ENCODE data around the gene TEPSIN.
"Not testable (repeated sequence)": the region's sequence is repeated elsewhere in the genome, so short reads cannot be mapped to it uniquely, and the experiment has no call there.

TEPSIN gene

DNA sequence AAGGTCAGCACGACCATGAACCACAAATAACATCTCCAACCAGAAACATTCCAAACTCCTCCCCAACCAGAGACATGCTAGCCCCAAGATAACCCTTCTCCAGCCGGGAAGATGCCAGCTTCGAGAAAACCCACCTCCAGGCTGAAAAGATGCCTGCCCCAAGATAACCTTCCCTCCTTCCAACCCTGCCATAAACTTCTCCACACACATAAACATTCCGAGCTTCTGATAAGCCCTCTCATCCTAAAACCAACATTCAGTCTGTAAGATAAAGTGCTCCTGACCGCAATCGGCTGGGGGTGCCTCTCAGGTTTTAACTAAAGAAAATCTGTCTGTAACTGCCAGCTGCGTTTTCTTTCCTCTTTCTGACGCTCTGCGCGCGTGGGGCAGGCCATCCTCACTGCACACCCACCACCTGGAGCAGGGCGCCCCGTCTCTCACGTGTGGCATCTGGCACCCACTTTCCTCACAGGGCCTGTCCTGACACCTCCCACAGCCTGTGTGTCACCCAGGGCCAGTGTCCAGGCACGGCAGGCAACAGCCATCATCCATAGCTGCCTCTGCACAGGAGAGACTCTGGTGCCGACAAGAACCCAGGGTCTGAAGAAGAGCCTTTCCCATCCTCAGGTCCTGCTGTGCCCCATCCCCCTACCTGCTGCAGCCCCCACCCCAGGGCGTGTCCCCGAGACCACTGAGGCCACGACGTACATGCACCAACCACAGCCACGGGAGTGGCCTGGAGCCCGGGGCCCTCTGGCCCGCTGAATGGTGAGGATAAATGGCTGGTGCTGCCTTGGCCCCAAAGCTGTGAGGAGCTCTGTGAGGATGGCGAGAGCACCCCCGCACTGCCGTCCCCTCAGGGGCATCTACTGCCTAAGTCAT is 3.7 kb downstream of the TEPSIN start:
- DNase-seq: no peak

GRCh38 chr17:81234506-81234855 is 4.4 kb downstream of the TEPSIN start:
- DNase-seq: no peak

DNA sequence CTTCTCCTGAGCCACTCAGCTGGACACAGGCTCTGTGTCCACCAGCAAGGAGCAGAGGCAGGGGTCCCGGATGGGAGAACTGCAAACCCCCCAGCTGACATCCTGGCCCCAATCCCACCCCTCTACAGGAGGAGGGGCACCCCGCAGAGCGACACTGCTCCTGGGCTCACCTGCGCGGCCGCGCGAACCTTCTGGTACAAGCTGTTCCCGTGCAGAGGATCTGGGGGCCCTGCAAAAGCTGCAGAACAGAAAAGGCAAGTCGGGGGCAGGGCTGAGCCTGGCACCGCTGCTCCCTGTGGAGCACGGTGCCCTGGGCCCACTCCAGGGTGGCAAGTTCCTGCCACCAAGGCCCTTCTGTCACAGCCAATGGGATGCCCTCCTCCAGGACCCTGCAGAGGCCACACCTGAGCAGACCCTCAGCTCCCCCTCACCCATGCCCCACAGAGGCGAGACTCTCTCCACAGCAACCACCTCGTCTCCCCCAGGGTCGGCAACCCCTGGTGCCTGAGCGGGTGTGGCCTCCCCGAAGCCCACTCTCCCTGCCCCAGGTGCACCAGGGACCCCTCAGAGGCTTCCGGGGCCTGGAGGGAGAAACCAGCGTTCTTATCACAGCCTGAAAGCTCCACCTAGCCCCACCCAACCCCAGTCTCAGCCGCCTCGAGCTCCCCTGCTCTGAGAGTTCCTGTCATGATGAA is 4.9 kb downstream of the TEPSIN start:
- DNase-seq: no peak

DNA sequence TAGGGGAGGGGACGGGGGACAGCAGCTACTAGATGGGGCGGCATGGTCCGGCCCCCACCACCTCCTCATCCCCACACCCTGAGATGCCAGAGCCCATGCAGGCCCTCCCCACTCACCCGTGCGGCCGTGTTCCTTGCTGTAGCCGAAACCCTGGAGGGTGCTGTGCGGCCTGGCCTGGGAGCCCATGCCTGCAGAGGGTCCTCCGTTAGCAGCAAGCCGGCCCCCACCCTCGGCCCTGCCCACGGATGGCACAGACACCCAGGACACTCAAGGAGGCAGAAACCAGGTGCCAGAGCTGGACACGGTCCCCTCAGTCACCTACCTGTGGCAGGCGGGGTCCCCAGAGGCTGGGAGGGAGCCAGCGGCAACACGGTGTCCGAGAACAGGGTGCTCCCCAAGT is 5.5 kb downstream of the TEPSIN start:
- no peak for DNase-seq

GRCh38 chr17:81232616-81233241 is 6.1 kb downstream of the TEPSIN start:
- DNase-seq: no peak

GRCh38 chr17:81231766-81232581 is 6.9 kb downstream of the TEPSIN start:
- no peak for DNase-seq

DNA sequence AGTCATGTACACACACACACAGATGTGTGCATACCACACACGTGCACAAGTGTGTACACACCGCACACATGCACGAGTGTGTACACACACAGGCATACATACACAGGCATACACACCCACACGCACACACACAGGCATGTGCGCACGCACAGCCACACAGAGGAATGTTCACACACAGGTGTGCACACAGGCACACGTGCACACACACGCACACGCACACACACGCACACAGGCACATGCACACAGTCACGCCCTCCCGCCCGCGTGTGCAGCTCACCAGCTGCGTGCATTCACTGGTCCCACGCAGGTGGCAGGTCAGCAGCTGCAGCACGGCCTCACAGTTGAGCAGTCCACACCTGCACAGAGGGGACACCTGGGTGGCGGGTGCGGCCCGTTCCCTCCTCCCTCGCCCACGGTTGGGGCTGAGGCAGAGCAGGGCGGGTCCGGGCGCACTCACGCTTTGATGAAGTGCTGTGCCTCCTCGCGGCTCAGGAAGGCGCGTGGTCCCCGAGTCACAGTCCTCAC is 7.7 kb downstream of the TEPSIN start:
- no peak for DNase-seq

DNA sequence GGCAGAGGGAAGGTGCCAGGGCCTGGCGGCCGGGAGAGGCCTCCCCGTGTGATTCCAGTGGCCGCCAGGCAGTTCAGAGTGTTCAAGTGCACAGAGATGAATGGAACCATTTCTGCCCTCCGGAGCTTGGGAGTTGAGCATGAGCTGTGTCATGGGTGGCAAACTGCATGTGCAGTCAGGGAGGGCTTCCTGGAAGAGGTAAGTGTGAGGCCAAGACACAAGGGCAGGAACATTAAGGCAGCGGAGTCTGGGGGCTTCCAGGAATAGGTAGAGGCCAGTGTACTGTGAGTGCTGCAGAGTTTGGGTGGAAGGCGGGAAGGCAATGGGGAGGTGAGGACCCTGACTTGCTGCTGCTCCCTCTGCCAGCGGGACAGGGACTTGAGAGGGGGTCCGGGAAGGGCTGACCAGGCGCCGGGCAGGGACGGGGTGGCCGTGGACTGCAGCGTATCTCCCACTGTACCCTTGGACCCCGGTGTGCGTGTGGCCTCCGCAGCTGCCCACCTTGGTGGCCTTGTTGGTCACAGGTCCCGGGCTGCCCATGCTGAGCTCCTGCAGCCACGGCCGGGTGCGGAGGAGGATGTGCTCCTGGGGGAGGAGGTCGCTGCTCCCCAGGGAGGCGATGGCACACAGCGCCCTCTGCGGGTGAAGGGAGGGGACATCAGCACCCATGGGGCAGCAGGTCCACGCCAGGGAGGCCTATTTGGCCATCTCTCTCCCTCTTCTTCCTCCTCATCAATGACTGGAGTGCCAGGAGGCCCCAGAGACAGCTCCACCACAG is 8.6 kb downstream of the TEPSIN start:
- no peak for DNase-seq

DNA sequence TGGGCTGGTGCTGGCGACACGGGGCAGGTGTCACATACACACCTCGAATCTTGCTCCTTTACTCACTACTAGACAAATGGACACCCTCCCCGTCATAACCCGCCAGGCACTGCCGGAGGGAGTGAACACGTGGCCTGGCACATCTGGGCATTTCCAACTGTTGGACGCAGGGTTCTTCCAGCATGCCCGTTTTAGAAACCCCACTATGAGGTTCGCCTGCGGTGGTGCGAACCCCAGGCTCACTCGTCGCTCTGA is 9.3 kb downstream of the TEPSIN start:
- DNase-seq: no peak

DNA sequence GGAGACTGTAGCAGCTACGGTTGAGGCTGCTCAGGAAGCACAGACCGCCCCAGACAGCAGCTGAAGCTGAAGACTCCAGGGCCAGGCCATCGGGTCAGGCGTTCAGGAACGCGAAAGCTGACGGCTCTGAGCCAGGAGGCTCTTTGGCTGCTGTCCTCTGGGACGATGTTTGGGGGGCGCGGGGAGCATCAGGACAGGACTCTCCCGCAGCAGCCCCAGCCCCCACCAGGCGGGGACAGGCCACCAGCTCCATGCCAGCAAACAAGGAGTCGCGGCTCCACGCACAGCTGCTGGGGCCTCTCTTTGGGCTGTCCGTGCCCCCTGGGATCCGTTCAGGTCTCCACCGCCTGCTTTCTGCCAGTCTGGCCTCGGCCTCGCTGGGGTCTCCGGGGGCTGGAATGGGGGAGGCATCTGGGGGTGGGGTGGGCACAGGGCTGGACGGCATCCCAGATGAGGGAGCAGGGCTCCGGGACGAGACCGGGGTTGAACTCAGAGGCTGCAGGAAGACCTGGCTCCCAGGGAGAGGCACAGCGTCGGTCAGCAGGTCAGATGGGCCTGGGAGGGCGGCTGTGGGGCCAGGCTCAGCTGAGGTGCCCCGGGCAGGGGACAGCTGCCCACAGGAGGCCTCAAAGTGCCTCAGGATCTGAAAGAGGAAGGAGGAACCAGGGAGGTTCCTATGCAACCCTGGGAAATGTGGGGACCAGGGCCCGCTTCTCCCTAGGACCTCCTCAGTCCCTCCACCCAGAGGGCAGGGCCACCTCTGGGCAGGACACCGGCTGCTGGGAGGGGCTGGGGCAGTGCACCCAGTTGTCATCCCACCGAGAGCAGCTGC is 9.8 kb downstream of the TEPSIN start:
- DNase-seq: no peak

DNA sequence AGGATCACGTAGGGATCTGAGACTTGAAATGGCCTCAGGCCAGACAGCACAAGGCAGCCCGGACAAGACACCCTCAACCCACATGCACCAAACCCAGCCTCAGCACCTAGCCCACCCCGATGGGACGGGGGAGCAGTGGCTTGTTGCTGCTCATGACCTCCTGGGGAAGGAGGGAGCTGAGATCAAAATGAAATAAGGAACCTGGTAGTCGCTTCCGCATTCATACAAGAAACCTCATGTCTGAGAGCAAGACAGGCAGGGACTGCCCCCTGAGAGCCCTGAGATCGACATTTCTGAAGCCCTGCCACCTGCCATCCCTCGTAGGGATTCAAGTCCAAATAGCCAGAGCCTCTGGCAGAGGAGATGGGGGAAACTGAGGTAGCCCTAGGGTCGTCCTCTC is 10.4 kb downstream of the TEPSIN start:
- no peak for DNase-seq

DNA sequence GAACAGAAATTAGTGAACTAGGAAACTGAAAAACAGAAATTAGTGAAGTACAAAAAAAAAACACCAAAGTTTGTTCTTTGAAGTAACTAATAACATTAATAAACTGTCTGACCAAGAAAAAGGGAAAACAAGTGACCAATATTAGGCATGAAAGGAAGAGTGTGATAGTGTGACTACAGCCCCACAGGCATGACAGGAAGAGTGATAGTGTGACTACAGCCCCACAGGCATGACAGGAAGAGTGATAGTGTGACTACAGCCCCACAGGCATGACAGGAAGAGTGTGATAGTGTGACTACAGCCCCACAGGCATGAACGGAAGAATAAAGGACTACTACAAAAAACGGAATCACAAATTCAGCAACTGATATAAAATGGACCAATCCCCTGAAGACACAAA is 11.2 kb downstream of the TEPSIN start:
- not testable (repeated sequence) for DNase-seq

DNA sequence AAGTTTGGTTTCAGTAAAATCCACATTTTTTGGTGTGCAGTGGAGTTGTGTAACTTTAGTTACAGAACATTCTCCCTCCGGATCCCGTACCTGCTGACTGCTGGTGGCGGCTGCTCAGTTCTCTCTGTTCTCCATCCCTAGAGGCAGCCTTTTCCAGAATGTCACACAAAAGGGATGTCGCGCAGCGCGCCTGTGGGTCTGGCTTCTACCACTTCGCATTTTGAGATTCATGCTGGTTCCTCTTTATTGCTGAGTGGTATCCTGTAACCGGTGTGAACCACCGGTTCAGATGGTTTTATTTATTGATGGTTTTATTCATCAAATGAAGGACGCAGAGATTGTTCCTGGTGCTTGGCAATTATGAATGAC is 15.1 kb downstream of the TEPSIN start:
- no peak for DNase-seq

GRCh38 chr17:81222906-81223761 is 15.7 kb downstream of the TEPSIN start, which contains the start of gene CEP131:
CEP131 (minus strand) TSS chr17:81222965; CDS start chr17:81220056, 2,909 bp downstream.
- peak; percentile 94 for DNase-seq

- no peak for DNase-seq
These were observed 16.3 kb downstream of the TEPSIN start for GRCh38 chr17:81222620-81222905.

- no peak for DNase-seq
These were observed 16.8 kb downstream of the TEPSIN start for GRCh38 chr17:81221842-81222619.

GRCh38 chr17:81221371-81221841 is 17.4 kb downstream of the TEPSIN start:
- no peak for DNase-seq

GRCh38 chr17:81219476-81220180 is 19.2 kb downstream of the TEPSIN start:
- no peak for DNase-seq

DNA sequence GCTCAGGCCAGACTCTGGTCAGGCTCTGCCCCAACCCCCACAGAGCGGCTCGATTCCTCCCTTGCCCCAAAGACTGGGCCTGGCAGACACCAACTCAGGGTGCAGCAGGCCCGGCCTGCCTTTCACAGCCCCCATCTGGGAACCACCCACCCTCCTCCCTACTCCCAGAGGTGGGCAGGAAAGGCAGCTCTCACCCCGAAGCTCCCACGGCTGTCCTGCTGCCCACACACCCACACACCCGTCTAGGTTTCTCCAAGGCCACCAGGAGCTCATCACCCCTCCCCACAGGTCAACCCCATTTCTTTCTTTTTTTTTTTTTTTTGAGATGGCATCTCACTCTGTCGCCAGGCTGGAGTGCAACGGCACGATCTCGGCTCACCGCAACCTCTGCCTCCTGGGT is 19.9 kb downstream of the TEPSIN start:
- DNase-seq: no peak
